GM13977 (cell line): ENCODE measurements around the gene CLDND2.

Experiments
- DNase-seq: peaks from one replicate; pipeline ENCODE4 v3.0.0; 2012; ENCODE audit warnings: low spot score
- CTCF ChIP-seq: IDR thresholded peaks from 2 replicates; pipeline ENCODE4 v1.5.1; 2012; ENCODE audit warnings: mild to moderate bottlenecking, control low read depth; ENCODE audit not compliant: insufficient read depth; ENCODE audit errors: extremely low read depth, missing control alignments
- in situ Hi-C: fragments of 300-500 bp; cut with MboI; formaldehyde crosslinking; loops from one replicate; pipeline ENCODE4 v1.12.0; 2022; ENCODE audit warnings: low sequenced_read_pairs, low pct_unique_long_range_greater_than_20kb, mixed read lengths, inconsistent platforms; ENCODE audit not compliant: unreplicated experiment

The CLDND2 gene

GRCh38 chr19:51394050-51394836 is 25.4 kb upstream of the CLDND2 start:
- DNase-seq = peak; percentile 93
- in situ Hi-C loops = no loop called here
- peak; percentile 19 for TF ChIP-seq CTCF

DNA sequence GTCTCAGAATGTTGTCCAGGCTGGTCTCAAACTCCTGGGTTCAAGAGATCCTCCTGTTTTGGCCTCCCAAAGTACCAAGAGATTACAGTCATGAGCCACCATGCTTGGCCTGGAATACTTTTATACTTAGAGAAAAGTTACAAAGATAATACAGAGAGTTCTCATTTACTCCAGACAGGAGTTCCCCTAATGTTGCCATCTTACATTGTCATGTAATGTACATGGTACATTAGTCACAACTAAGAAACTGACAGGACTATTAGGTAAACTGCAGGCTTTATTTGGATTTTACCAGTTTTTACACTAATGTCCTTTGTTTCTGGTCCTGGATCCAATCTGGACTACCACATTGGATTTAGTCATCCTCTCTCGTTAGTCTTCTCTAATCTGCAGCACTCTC is 23.9 kb upstream of the CLDND2 start:
- DNase-seq = no peak
- in situ Hi-C loops = no loop called here
- TF ChIP-seq CTCF = no peak

- in situ Hi-C loops = no loop called here
Observed at GRCh38 chr19:51391073-51391611, 22.3 kb upstream of the CLDND2 start.

GRCh38 chr19:51389143-51389542 is 20.3 kb upstream of the CLDND2 start:
- no peak for DNase-seq
- in situ Hi-C loops = no loop called here

More at GRCh38 chr19:51391073-51391611, 22.3 kb upstream of the CLDND2 start:
- no peak for DNase-seq
- TF ChIP-seq CTCF = no peak

DNA sequence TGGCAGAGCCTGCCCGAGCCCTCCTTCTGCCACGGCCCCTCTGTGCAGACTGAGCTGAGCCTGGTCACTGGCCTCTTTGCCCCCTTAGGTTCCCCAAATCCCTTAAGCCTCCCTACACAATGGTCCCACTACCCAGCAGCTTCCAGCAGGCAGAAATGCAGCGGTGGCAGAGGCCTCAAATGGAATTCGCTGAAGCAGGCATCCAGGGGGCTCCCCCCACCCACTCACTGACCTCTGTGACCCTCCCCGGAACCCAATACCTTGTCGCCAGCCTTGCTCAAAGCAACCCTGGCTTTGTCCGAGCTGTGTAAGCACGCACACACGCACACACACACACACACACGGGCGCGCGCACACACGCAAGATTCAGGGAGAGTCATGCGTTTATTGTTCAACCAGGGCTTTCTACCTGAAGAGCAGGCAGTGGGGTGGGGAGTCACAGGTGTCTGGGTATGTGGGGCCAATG is 19.2 kb upstream of the CLDND2 start, which contains the start of gene LIM2:
Gene LIM2 (minus strand): TSS at position 51 of the 466 bp plus-strand sequence. CDS start 531 bp downstream, outside the sequence.
- in situ Hi-C loops = no loop called here
- no peak for TF ChIP-seq CTCF
- DNase-seq = no peak

More at GRCh38 chr19:51389143-51389542, 20.3 kb upstream of the CLDND2 start:
- no peak for TF ChIP-seq CTCF

- in situ Hi-C loops = no loop called here
- no peak for DNase-seq
- TF ChIP-seq CTCF = no peak
Observed at GRCh38 chr19:51386882-51387520, 18.2 kb upstream of the CLDND2 start.
